SK-N-DZ (cell line): Measurements from ENCODE around the gene HLCS.

Source experiments
- DNase-seq: peaks from one replicate; pipeline ENCODE4 v3.0.0-alpha.2; 2015; ENCODE audit warnings: low spot score

HLCS gene

DNA sequence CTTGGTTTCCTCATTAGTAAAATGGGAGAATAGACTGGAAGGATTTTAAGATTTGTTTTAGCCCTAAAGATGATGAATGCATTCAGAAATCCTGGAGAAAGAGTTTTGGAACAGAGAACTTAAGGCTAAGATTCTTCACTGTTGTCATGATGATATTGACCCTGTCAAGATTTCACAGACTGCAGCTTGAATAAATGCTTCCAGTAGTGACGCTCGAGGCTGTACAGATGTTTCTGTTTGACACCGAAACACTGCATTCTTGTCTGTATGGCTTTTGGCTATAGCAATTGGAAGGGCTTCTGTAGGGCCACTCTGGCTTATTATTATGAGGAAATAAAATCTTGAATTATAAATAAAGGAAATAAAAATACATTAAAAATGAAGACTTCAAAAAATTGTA, 241.8 kb downstream of the HLCS start:
- DNase-seq = no peak

GRCh38 chr21:36723371-36723881, 243.0 kb downstream of the HLCS start:
- DNase-seq = no peak

- no peak for DNase-seq
These were observed 243.8 kb downstream of the HLCS start for GRCh38 chr21:36722370-36723368.

- DNase-seq = no peak
These were observed 244.7 kb downstream of the HLCS start for GRCh38 chr21:36721817-36722216.

DNA sequence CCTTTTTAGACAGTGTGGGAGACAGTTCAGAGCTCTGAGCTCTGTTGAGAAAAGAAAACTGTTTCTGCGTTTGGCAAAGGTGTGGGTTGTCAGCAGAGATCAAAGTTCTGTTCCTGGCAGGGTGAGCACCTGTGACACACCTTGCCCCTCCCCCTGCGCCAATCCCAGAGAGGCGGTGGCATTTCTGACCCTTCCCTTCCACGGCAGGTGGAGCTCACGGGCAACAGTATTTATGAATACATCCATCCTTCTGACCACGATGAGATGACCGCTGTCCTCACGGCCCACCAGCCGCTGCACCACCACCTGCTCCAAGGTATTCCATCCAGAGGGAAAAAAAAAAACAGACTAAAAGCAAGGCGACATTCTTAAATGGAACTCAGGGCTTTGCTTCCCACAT, 246.9 kb downstream of the HLCS start:
- no peak for DNase-seq

GRCh38 chr21:36718951-36719501, 247.4 kb downstream of the HLCS start:
- DNase-seq = no peak

GRCh38 chr21:36717976-36718375, 248.5 kb downstream of the HLCS start:
- DNase-seq = no peak

DNA sequence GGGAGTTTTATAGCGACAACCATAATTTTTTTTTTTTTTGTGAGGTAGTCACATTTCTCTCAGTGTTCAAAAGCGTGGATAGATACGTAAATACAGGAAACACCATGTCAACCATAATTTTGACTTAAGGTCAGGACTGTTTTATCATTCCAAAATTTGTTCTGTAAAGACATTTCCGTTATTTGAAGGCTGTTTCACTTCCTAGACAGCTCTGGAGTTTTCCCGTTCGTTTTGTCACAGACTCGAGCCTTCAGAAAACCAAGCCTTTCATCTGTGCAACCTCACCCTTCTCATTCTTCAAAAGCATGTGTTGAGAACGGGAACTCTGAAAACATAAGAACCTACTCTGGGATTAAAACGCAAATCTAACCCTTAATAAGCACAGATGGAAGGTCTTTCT, 249.6 kb downstream of the HLCS start:
- DNase-seq = no peak

GRCh38 chr21:36716387-36716786, 250.1 kb downstream of the HLCS start:
- DNase-seq = no peak

DNA sequence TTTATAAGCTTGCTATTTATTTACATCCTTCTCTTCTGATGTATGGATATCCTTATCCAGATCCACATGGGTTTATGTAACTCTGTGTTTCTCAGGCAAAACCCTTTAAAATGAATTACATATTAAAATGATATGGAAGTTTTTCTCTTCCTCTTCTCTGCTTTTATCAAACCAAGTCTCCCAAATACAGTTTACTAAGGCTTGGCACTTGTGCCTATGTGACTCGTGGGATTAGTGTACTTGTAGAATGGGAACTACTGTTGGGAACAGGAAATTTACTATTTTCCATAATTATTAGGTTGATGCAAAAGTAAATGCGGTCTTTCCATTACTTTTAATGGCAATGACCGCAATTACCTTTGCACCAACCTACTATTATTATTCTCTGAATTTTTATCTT, 252.7 kb downstream of the HLCS start:
- no peak for DNase-seq

DNA sequence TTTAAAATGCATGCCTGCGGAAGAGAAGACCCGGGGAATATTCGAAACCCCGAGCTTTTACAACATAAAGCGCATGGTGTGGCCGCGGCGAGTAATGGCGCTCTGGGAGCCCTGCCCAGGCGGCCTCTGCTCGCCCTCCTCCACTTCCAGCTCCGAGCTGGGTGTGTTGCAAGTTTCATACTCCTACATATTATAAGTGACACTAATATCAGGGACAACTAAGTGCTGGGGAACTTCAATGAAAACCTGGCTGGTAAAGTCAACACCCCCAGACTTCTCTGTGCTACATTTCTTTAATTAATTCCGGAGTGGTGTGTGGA, 255.8 kb downstream of the HLCS start:
- no peak for DNase-seq

- DNase-seq = no peak
These were observed 256.4 kb downstream of the HLCS start for GRCh38 chr21:36709868-36710728.

GRCh38 chr21:36709030-36709867, 257.2 kb downstream of the HLCS start:
- no peak for DNase-seq

DNA sequence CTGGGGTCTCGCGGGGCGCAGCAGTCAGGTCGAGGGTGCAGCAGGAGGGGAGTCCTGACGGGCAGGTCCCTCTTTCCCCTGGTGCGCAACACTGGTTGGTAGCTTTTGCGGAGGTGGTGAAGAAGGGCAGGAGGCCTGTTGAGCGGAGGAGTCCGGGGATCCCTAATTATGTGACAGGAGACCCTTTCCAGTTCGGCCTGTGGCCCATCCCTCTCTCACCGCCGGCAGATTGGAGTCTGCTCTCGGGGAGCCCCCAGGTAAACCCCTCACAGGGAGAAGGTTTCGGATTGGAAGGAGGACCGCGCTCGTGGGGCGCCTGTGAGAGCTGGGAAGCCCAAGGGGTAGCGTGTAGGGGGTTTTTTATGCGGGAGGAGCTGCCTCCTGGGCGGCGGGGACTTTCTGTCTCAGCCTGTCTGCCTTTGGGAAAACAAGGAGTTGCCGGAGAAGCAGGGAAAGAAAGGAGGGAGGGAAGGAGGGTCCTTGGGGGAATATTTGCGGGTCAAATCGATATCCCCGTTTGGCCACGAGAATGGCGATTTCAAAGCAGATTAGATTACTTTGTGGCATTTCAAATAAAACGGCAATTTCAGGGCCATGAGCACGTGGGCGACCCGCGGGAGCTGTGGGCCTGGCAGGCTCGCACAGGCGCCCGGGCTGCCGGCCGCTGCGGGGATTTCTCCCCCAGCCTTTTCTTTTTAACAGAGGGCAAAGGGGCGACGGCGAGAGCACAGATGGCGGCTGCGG, 258.0 kb downstream of the HLCS start:
- no peak for DNase-seq

- DNase-seq = no peak
These were observed 258.6 kb downstream of the HLCS start for GRCh38 chr21:36707763-36708285.

- DNase-seq = no peak
These were observed 259.3 kb downstream of the HLCS start for GRCh38 chr21:36706951-36707762.

GRCh38 chr21:36706482-36706852, 260.0 kb downstream of the HLCS start:
- no peak for DNase-seq

GRCh38 chr21:36705679-36706481, 260.6 kb downstream of the HLCS start:
- no peak for DNase-seq
